Activated CD4-positive, alpha-beta memory T cell treated with anti-CD3 and anti-CD28 coated beads for 36 hours (primary cell): ENCODE data around the gene LTB4R. TPM values are rescaled to one million over a fixed set of nuclear protein-coding genes. Genes with fewer than 3 reads are reported as not detected.
A peak's percentile ranks its signal among the peaks of the same experiment; 100 is the strongest.

ENCODE experiments used
- CTCF ChIA-PET: fragments of 350-600 bp; sonication (Branson Sonifier 250); formaldehyde crosslinking; loops from one replicate; lab custom pipeline; 2021; ENCODE audit warnings: antibody characterized with exemption, inconsistent platforms; lab: Charles Lee
- POLR2A ChIA-PET: fragments of 350-600 bp; sonication (Branson Sonifier 250); formaldehyde crosslinking; loops from one replicate; lab custom pipeline; 2021; ENCODE audit warnings: antibody characterized with exemption; lab: Charles Lee
- DNase-seq: peaks from one replicate; pipeline ENCODE4 v3.0.0-alpha.2; 2020
- H3K27ac Mint-ChIP-seq: one replicate; pipeline ENCODE4 v1.8.0; 2021; ENCODE audit warnings: mixed read lengths
- H3K27me3 Mint-ChIP-seq: one replicate; pipeline ENCODE4 v1.8.0; 2021; ENCODE audit warnings: mixed read lengths
- H3K36me3 Mint-ChIP-seq: one replicate; pipeline ENCODE4 v1.8.0; 2021; ENCODE audit warnings: mixed read lengths
- H3K4me1 Mint-ChIP-seq: one replicate; pipeline ENCODE4 v1.8.0; 2021; ENCODE audit warnings: low read depth, mixed read lengths
- H3K4me3 Mint-ChIP-seq: one replicate; pipeline ENCODE4 v1.8.0; 2021; ENCODE audit warnings: mild to moderate bottlenecking, mixed read lengths
- H3K9me3 Mint-ChIP-seq: one replicate; pipeline ENCODE4 v1.8.0; 2021; ENCODE audit warnings: mixed read lengths
- intact Hi-C: fragments of 100-400 bp; cut with micrococcal nuclease; formaldehyde crosslinking; loops from one replicate; pipeline ENCODE4 v1.15.1; 2023
- total RNA-seq, 2 experiments: library from RNA; stranded (reverse); gene quantifications; one replicate each; pipeline ENCODE4 v1.2.3, GENCODE V29; 2021

LTB4R gene
- total RNA-seq, 2 experiments from 2014 or later, result 15.4 to 16.7 TPM

GRCh38 chr14:24278424-24278823 lies 32.9 kb upstream of the LTB4R start:
- Mint-ChIP-seq H3K9me3 (no peaks in the 10 kb centered on the region), H3K4me1 (peaks cover 56% of the 10 kb centered on the region), H3K27ac (peak overlapping the region; percentile 54), H3K36me3 (peaks cover 3% of the 10 kb centered on the region), H3K27me3 (no peaks in the 10 kb centered on the region), H3K4me3 (no peak overlapping the region)
- intact Hi-C loops, result loop anchor here (10.0 kb wide), 1 partner anchor 224 kb away; the partner anchor contains the start of gene CARMIL3
- ChIA-PET CTCF (interaction anchor here (1.1 to 6.7 kb wide), 5 partner anchors 12 to 32 kb away, joined by 4 to 66 read pairs (median 24); partner anchors contain the start of genes CIDEB, DHRS1 and NOP9), POLR2A (interaction anchor here (0.8 to 1.4 kb wide), 2 partner anchors 32 to 36 kb away, joined by 3 to 4 read pairs; partner anchors contain the start of gene TINF2)
- no peak for DNase-seq

- DNase-seq, result peak; percentile 77
- Mint-ChIP-seq H3K27ac (peak overlapping the region; percentile 70), H3K4me3 (no peak overlapping the region), H3K9me3 (no peaks in the 10 kb centered on the region), H3K36me3 (peaks cover 3% of the 10 kb centered on the region), H3K27me3 (no peaks in the 10 kb centered on the region), H3K4me1 (peaks cover 46% of the 10 kb centered on the region)
- intact Hi-C loops, result loop anchor here (1.0 to 10.0 kb wide), 3 partner anchors 10 to 225 kb away; partner anchors contain the start of gene CARMIL3
- ChIA-PET CTCF (interaction anchor here (0.7 to 6.7 kb wide), 13 partner anchors 8 to 152 kb away, joined by 3 to 66 read pairs (median 7); partner anchors contain the start of genes CIDEB, DHRS1, LTB4R2 and NOP9), POLR2A (interaction anchor here (0.8 to 1.4 kb wide), 5 partner anchors 9 to 55 kb away, joined by 3 to 4 read pairs (median 3); partner anchors contain the start of genes ADCY4 and TINF2)
These were observed 31.8 kb upstream of the LTB4R start for GRCh38 chr14:24279301-24280186.

- no peak for DNase-seq
- intact Hi-C loops, result no loop called here
- Mint-ChIP-seq H3K36me3 (peaks cover 3% of the 10 kb centered on the region), H3K4me1 (peaks cover 38% of the 10 kb centered on the region), H3K27ac (no peak overlapping the region), H3K27me3 (no peaks in the 10 kb centered on the region), H3K9me3 (no peaks in the 10 kb centered on the region), H3K4me3 (no peak overlapping the region)
- CTCF ChIA-PET, result interaction anchor here (0.9 to 6.7 kb wide), 9 partner anchors 9 to 53 kb away, joined by 3 to 66 read pairs (median 10); partner anchors contain the start of genes CIDEB, DHRS1, NOP9 and RABGGTA
- POLR2A ChIA-PET, result interaction anchor here (1.1 to 1.4 kb wide), 3 partner anchors 9 to 39 kb away, joined by 4 to 5 read pairs (median 5); partner anchors contain the start of gene TINF2
These were observed 30.4 kb upstream of the LTB4R start for GRCh38 chr14:24280797-24281460.

- no peaks in the 10 kb centered on the region for H3K9me3 Mint-ChIP-seq
- no peaks in the 10 kb centered on the region for H3K27me3 Mint-ChIP-seq
- no peak overlapping the region for H3K27ac Mint-ChIP-seq
- no peak for DNase-seq
- POLR2A ChIA-PET, result interaction anchor here (1.1 kb wide), 1 partner anchor 9 kb away, joined by 5 read pairs; no protein-coding TSS in a partner anchor
- no peak overlapping the region for H3K4me3 Mint-ChIP-seq
- peaks cover 38% of the 10 kb centered on the region for H3K4me1 Mint-ChIP-seq
- peaks cover 3% of the 10 kb centered on the region for H3K36me3 Mint-ChIP-seq
- CTCF ChIA-PET, result interaction anchor here (1.6 to 6.7 kb wide), 4 partner anchors 9 to 38 kb away, joined by 3 to 66 read pairs (median 24); partner anchors contain the start of genes CIDEB, DHRS1 and NOP9
- intact Hi-C loops, result no loop called here
These were observed 29.7 kb upstream of the LTB4R start for GRCh38 chr14:24281636-24282035.

- intact Hi-C loops, result no loop called here
- no peak for DNase-seq
- ChIA-PET CTCF (interaction anchor here (1.0 to 6.7 kb wide), 4 partner anchors 16 to 40 kb away, joined by 3 to 66 read pairs (median 4); partner anchors contain the start of genes CIDEB, DHRS1 and NOP9), POLR2A (interaction anchor here (0.6 to 1.7 kb wide), 2 partner anchors 16 to 36 kb away, joined by 3 to 4 read pairs; no protein-coding TSS in a partner anchor)
- peaks cover 3% of the 10 kb centered on the region for H3K36me3 Mint-ChIP-seq
- no peaks in the 10 kb centered on the region for H3K9me3 Mint-ChIP-seq
- no peak overlapping the region for H3K27ac Mint-ChIP-seq
- H3K4me3 Mint-ChIP-seq, result no peak overlapping the region
- peaks cover 29% of the 10 kb centered on the region for H3K4me1 Mint-ChIP-seq
- no peaks in the 10 kb centered on the region for H3K27me3 Mint-ChIP-seq
These were observed 28.6 kb upstream of the LTB4R start for GRCh38 chr14:24282736-24283135.

GRCh38 chr14:24283796-24284460 lies 27.4 kb upstream of the LTB4R start:
- no peaks in the 10 kb centered on the region for H3K9me3 Mint-ChIP-seq
- no peak overlapping the region for H3K4me3 Mint-ChIP-seq
- peaks cover 3% of the 10 kb centered on the region for H3K36me3 Mint-ChIP-seq
- H3K4me1 Mint-ChIP-seq, result peaks cover 20% of the 10 kb centered on the region
- no peaks in the 10 kb centered on the region for H3K27me3 Mint-ChIP-seq
- POLR2A ChIA-PET, result interaction anchor here (1.7 kb wide), 1 partner anchor 37 kb away, joined by 4 read pairs; no protein-coding TSS in a partner anchor
- DNase-seq, result no peak
- H3K27ac Mint-ChIP-seq, result no peak overlapping the region
- intact Hi-C loops, result no loop called here
- CTCF ChIA-PET, result interaction anchor here (1.0 to 6.7 kb wide), 3 partner anchors 15 to 40 kb away, joined by 4 to 66 read pairs (median 4); partner anchors contain the start of genes CIDEB, DHRS1 and NOP9

DNA sequence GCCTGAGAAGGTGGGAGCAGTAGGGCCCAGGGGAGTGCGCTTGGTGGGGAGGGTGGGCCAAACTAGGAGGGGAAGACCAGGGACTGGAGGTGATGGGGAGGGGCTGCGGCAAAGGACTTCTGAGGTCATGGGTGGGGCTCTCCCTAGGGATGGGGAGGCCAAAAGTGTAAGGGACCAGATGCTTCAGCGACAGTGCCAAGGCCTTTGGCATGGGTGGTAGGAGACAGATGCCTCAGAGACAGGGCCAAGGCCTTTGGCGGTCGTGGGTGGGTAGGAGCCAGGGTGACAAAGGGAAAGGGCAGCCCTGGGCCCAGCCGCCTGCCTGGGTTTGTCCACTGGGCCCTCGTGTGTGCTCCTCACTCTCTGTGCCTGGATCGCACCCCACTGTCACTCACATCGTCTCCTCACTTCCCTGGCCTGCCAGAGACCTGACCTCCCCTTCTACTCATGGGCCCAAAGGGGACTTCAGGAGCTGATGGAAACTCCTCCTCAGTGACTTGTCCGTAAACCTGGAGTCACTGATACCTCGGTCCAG lies 26.7 kb upstream of the LTB4R start:
- Mint-ChIP-seq H3K4me1 (peaks cover 20% of the 10 kb centered on the region), H3K4me3 (no peak overlapping the region), H3K27ac (no peak overlapping the region), H3K27me3 (no peaks in the 10 kb centered on the region), H3K36me3 (peaks cover 3% of the 10 kb centered on the region), H3K9me3 (no peaks in the 10 kb centered on the region)
- ChIA-PET POLR2A (no interaction called here), CTCF (interaction anchor here (6.7 kb wide), 1 partner anchor 14 kb away, joined by 66 read pairs; the partner anchor contains the start of genes DHRS1 and NOP9)
- intact Hi-C loops, result no loop called here
- no peak for DNase-seq

DNA sequence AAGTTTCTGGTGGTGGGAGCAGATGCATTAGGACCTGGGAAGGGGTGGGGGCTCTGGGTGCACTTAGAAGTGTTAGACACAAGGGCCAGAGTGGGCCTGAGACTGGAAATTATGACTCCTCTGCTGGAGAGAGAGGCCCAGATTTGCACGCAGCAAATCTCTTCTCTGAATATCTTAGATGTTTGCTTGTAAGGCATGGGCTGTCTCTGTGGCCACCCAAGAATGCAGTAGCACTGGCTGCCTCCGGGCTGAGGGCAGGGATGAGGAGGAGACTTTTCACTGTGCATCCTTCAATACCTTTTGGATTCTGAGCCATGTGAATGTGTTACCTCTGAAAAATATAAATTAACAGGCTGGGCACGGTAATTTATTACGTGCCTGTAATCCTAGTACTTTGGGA lies 26.0 kb upstream of the LTB4R start:
- POLR2A ChIA-PET, result no interaction called here
- H3K36me3 Mint-ChIP-seq, result peaks cover 5% of the 10 kb centered on the region
- peaks cover 20% of the 10 kb centered on the region for H3K4me1 Mint-ChIP-seq
- CTCF ChIA-PET, result interaction anchor here (6.7 kb wide), 1 partner anchor 13 kb away, joined by 66 read pairs; the partner anchor contains the start of genes DHRS1 and NOP9
- no peak for DNase-seq
- intact Hi-C loops, result no loop called here
- H3K27me3 Mint-ChIP-seq, result no peaks in the 10 kb centered on the region
- no peaks in the 10 kb centered on the region for H3K9me3 Mint-ChIP-seq
- H3K4me3 Mint-ChIP-seq, result no peak overlapping the region
- H3K27ac Mint-ChIP-seq, result no peak overlapping the region

DNA sequence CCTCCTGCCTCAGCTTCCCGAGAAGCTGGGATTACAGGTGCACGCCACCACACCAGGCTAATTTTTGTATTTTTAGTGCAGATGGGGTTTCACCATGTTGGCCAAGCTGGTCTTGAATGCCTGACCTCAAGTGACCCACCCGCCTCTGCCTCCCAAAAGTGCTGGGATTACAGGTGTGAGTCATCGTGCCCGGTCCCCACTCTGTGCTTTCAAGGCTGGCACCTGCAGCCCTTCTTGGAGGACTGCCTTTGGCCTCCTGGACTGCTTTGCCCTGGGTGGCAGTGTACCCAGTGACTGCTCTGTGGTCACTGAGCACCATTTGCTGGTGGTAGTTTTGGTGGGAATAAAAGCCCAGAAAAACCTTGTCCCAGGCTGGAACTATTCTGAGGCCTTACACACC lies 24.3 kb upstream of the LTB4R start:
- no peak for DNase-seq
- intact Hi-C loops, result no loop called here
- Mint-ChIP-seq H3K36me3 (peaks cover 19% of the 10 kb centered on the region), H3K27ac (no peak overlapping the region), H3K4me3 (no peak overlapping the region), H3K9me3 (no peaks in the 10 kb centered on the region), H3K27me3 (peaks cover 2% of the 10 kb centered on the region), H3K4me1 (peaks cover 25% of the 10 kb centered on the region)
- ChIA-PET CTCF (interaction anchor here (1.0 kb wide), 1 partner anchor 44 kb away, joined by 3 read pairs; no protein-coding TSS in a partner anchor), POLR2A (no interaction called here)

GRCh38 chr14:24289649-24290280 lies 21.5 kb upstream of the LTB4R start:
- intact Hi-C loops, result loop anchor here (1.0 to 2.0 kb wide), 4 partner anchors 8 to 47 kb away; partner anchors contain the start of gene TINF2
- Mint-ChIP-seq H3K27me3 (peaks cover 2% of the 10 kb centered on the region), H3K27ac (peak overlapping the region; percentile 8), H3K9me3 (no peaks in the 10 kb centered on the region), H3K4me3 (no peak overlapping the region), H3K4me1 (peaks cover 25% of the 10 kb centered on the region), H3K36me3 (peaks cover 22% of the 10 kb centered on the region)
- DNase-seq, result peak; percentile 90
- ChIA-PET CTCF (interaction anchor here (1.0 to 5.2 kb wide), 12 partner anchors 9 to 181 kb away, joined by 3 to 57 read pairs (median 10); partner anchors contain the start of genes CIDEB, DHRS1, NOP9 and RABGGTA), POLR2A (interaction anchor here (0.8 to 2.1 kb wide), 11 partner anchors 9 to 143 kb away, joined by 3 to 15 read pairs (median 3); partner anchors contain the start of genes CBLN3, CHMP4A, KHNYN and MDP1)
